ENCODE data around the gene SDHB. TPM values are rescaled to one million over a fixed set of nuclear protein-coding genes. Genes with fewer than 3 reads are reported as not detected.

The SDHB gene
- total RNA-seq, 2 donors from 2014 or later: 93.0 to 113 TPM

DNA sequence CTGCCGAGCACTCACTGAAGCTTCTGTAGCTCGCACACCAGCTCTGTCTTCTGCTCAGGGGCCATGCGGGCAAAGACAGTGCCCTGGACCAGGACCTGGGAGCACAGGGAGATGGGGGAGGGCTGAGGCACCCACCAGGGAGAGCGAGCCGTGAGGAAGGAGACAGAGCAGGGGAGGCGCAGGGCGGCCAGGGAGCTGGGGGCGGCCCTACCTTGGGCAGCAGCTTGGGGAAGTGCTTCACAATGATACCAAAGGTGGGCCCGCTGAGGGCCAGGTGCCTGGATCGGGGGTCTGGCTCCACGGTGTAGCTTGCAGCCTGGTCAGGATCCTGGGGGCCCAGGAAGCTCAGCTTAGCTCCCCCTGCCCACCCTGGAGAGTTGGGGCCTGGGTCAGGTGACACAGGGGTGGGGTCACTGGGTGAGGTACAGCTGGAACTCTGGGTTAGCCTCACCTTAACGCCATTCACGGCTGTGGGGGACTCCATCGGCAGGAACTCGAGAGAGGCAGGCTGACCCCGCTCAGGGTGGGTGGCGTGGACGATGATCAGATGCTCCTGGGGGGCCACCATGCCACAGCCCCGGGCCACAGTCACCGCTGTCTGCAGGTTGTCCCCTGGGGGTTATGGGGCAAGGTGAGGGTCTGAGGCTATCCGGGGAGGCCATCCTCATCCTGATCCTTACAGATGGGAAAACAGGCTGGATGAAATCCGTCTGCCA is 64.0 kb downstream of the SDHB start:
- Histone ChIP-seq H3K27me3 (replicated peaks; ENCODE audit: insufficient read depth) (no peaks in the 10 kb centered on the region), H3K9me3 (no peaks in the 10 kb centered on the region), H3K36me3 (no peaks in the 10 kb centered on the region), H3K4me1 (replicated peaks) (no peaks in the 10 kb centered on the region), H3K27ac (no peak overlapping the region), H3K4me3 (no peak overlapping the region)
- WGBS: 91% methylated on average over 22 of the region's 22 CpGs
- intact Hi-C loops (cut with DNase I): no loop called here
- TF ChIP-seq, protein P1, sequence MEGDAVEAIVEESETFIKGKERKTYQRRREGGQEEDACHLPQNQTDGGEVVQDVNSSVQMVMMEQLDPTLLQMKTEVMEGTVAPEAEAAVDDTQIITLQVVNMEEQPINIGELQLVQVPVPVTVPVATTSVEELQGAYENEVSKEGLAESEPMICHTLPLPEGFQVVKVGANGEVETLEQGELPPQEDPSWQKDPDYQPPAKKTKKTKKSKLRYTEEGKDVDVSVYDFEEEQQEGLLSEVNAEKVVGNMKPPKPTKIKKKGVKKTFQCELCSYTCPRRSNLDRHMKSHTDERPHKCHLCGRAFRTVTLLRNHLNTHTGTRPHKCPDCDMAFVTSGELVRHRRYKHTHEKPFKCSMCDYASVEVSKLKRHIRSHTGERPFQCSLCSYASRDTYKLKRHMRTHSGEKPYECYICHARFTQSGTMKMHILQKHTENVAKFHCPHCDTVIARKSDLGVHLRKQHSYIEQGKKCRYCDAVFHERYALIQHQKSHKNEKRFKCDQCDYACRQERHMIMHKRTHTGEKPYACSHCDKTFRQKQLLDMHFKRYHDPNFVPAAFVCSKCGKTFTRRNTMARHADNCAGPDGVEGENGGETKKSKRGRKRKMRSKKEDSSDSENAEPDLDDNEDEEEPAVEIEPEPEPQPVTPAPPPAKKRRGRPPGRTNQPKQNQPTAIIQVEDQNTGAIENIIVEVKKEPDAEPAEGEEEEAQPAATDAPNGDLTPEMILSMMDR (IDR thresholded peaks at IDR 0.05): no peak
- no peak for TF ChIP-seq POLR2AphosphoS5 (IDR thresholded peaks at IDR 0.05)
- TF ChIP-seq POLR2A (IDR thresholded peaks at IDR 0.05): no peak
- no peak for DNase-seq (ENCODE audit: low spot score)

DNA sequence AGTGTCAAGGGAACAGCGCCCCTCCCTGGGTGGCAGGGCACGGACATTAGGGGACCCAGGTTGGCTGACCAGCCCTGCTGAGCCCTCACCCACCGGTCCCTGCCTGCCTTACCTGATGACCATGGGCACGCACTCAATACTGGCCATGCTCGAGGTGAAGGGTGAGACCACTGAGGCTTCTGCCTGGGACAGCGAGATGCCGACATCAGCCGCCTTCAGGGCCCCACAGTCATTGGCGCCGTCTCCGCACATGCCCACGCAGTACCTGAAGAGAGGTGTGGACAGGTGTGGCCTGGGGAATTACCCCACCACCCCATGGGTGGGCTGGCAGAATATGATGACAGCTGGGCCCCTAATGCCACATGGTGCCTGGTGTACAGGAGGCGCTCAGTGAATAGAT is 65.6 kb downstream of the SDHB start:
- no peak for DNase-seq (ENCODE audit: low spot score)
- Histone ChIP-seq H3K4me1 (replicated peaks) (no peaks in the 10 kb centered on the region), H3K36me3 (no peaks in the 10 kb centered on the region), H3K27me3 (replicated peaks; ENCODE audit: insufficient read depth) (no peaks in the 10 kb centered on the region), H3K4me3 (no peak overlapping the region), H3K27ac (no peak overlapping the region), H3K9me3 (no peaks in the 10 kb centered on the region)
- intact Hi-C loops (cut with DNase I): no loop called here
- TF ChIP-seq, protein P1 (IDR thresholded peaks at IDR 0.05): no peak
- TF ChIP-seq POLR2AphosphoS5 (IDR thresholded peaks at IDR 0.05): no peak
- no peak for TF ChIP-seq POLR2A (IDR thresholded peaks at IDR 0.05)
- 95% methylated on average over 13 of the region's 13 CpGs for WGBS

DNA sequence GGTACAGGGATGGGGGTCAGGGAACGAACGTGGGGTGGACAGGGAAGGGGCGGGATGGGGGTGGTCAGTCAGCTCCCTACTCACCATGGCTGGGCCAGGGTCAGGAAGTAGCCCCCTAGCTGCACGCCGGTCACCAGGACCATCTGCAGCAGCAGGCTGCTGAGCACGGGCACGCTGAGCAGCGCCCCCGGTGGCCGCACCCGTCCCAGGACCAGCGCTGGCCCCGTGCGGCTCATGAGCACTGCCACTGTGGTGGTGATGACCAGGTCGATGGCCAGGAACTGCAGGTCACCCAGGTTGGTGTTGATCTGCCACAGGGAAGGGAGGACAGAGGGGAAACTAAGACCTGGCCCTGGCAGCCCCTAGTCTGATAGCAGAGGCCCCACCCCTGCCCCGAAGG is 66.9 kb downstream of the SDHB start:
- no peak overlapping the region for H3K4me3 ChIP-seq
- no peaks in the 10 kb centered on the region for H3K4me1 ChIP-seq (replicated peaks)
- H3K27ac ChIP-seq: no peak overlapping the region
- intact Hi-C loops (cut with DNase I): no loop called here
- DNase-seq (ENCODE audit: low spot score): no peak
- 80% methylated on average over 11 of the region's 16 CpGs for WGBS
- H3K9me3 ChIP-seq: no peaks in the 10 kb centered on the region
- TF ChIP-seq, protein P1 (IDR thresholded peaks at IDR 0.05): no peak
- TF ChIP-seq POLR2A (IDR thresholded peaks at IDR 0.05): no peak
- TF ChIP-seq POLR2AphosphoS5 (IDR thresholded peaks at IDR 0.05): no peak
- H3K36me3 ChIP-seq: no peaks in the 10 kb centered on the region
- H3K27me3 ChIP-seq (replicated peaks; ENCODE audit: insufficient read depth): no peaks in the 10 kb centered on the region

DNA sequence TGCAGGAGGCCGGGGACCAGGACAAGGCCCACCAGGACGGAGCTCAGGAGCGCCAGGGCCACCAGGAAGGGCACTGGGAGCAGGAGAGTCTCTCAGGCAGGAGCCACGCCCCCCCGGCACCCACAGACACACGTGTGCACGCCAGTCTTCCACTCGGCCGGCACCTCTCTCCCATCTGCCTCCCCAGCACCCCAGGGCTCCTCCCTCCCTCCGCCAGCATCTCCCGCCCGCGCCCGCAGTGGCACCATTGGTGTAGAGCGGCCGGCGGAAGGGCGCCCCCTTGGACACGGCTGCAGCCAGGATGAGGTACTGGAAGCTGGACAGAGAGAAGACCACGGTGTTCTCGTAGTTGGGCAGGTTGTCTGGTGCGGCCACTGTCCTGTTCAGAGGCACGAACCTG is 67.3 kb downstream of the SDHB start:
- Histone ChIP-seq H3K27ac (no peak overlapping the region), H3K36me3 (no peaks in the 10 kb centered on the region), H3K27me3 (replicated peaks; ENCODE audit: insufficient read depth) (no peaks in the 10 kb centered on the region), H3K4me1 (replicated peaks) (no peaks in the 10 kb centered on the region), H3K9me3 (no peaks in the 10 kb centered on the region), H3K4me3 (no peak overlapping the region)
- DNase-seq (ENCODE audit: low spot score): no peak
- WGBS: 89% methylated on average over 20 of the region's 23 CpGs
- intact Hi-C loops (cut with DNase I): no loop called here
- TF ChIP-seq, protein P1 (IDR thresholded peaks at IDR 0.05): no peak
- TF ChIP-seq POLR2AphosphoS5 (IDR thresholded peaks at IDR 0.05) (no peak), POLR2A (IDR thresholded peaks at IDR 0.05) (no peak)

DNA sequence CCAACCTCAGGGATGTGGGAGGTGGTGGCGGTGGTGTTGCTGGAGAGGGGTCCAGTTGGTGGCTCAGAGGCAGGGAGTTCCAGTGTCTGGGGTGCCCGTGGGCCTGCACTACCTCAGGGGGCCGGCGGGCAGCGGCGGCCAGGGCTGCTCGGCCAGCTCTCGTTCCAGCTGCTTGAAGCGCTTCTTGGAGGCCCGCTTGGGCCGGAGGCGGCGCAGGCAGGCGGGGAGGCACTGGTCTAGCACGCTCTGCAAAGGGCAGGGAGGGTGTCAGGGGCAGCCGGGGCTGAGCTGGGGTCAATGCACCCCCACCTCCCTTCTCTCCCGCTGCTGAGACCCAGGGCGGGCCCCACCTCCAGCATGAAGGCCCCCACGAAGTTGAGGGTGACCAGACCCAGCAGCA is 67.7 kb downstream of the SDHB start:
- Histone ChIP-seq H3K9me3 (no peaks in the 10 kb centered on the region), H3K36me3 (no peaks in the 10 kb centered on the region), H3K27ac (no peak overlapping the region), H3K4me3 (no peak overlapping the region), H3K4me1 (replicated peaks) (no peaks in the 10 kb centered on the region), H3K27me3 (replicated peaks; ENCODE audit: insufficient read depth) (no peaks in the 10 kb centered on the region)
- intact Hi-C loops (cut with DNase I): no loop called here
- DNase-seq (ENCODE audit: low spot score): no peak
- 89% methylated on average over 15 of the region's 19 CpGs for WGBS
- TF ChIP-seq, protein P1 (IDR thresholded peaks at IDR 0.05): no peak
- TF ChIP-seq POLR2A (IDR thresholded peaks at IDR 0.05): no peak
- TF ChIP-seq POLR2AphosphoS5 (IDR thresholded peaks at IDR 0.05): no peak

All from prostate gland (tissue), 2 donors.